HG03139 (cell line): Measurements from ENCODE around the gene TRAPPC2L.
"Not testable (repeated sequence)": the region's sequence is repeated elsewhere in the genome, so short reads cannot be mapped to it uniquely, and the experiment has no call there.

ENCODE experiments used
- ATAC-seq: cut with Tn5 transposase; IDR thresholded peaks from one replicate; pipeline ENCODE4 v1.9.1; 2021; ENCODE audit not compliant: unreplicated experiment

TRAPPC2L gene

DNA sequence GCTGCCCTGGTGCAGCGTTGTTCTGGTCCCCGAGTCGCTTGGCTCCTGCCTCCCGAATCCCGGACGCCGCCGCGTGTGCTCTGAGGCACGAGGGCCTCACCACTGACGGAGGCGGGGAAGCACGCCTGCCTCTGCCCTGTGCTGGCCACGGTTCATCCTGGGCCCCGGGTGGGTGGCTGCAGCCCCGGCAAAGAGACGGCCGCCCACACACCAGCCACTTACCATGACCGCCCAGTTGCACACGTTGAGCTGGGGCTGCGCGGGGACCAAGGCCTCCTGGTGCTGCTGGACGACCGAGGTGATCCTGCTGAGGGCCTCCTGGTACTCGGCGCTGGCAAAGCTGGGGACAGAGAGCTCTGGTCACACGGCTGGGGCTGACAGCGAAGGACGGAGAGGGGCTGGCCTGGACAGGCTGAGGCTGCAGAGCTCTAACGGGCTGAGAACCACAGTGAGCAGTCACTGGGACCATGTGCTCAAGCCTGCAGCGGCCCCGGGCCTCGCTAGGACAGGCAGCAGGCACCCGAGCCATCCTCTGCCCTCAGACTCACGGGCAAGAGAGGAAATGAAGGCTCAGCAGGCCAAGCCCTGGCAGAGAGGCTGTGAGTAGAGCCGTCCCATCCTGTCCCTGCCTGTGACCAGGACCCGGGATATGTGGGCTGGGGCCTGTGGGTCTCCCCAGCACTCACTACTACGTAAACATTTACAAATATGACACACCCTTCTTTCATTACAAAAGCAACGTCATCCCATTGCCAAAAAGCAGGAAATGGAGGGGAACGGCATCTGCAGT, 38.9 kb upstream of the TRAPPC2L start:
- ATAC-seq, result no peak

DNA sequence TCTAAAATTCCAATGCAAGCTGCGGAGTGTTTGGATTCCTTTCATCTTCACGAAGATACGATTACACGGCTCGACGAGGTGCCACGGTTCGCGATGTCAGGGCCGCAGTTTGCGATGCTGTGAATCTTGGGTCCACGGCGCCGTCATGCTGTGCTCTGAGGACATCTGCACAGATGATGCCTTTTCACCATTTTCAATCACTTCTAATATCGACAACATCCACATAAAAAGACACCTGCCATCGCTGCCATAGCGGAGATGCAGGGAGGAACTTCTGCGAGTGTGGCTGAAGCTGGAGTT, 38.4 kb upstream of the TRAPPC2L start:
- no peak for ATAC-seq

DNA sequence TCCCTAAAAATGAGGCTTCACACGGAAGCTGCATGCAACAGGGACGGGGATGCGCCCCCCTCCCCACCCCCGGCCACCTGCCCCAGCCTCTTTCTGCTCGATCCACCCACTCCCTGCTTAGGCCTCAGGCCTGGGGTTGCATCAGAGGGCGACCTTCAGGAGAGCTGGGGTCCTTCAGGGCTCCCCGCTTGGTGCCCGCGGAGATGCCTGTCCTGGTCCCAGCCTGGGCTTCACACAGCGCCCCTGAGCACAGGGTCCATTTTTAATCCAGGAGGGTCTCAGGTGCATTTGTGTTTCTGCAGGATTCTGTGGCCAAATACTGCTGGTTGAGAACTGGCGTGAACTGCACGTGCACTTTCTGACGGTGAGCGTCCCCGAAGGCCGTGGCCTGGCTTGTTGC, 37.8 kb upstream of the TRAPPC2L start:
- ATAC-seq, result no peak

DNA sequence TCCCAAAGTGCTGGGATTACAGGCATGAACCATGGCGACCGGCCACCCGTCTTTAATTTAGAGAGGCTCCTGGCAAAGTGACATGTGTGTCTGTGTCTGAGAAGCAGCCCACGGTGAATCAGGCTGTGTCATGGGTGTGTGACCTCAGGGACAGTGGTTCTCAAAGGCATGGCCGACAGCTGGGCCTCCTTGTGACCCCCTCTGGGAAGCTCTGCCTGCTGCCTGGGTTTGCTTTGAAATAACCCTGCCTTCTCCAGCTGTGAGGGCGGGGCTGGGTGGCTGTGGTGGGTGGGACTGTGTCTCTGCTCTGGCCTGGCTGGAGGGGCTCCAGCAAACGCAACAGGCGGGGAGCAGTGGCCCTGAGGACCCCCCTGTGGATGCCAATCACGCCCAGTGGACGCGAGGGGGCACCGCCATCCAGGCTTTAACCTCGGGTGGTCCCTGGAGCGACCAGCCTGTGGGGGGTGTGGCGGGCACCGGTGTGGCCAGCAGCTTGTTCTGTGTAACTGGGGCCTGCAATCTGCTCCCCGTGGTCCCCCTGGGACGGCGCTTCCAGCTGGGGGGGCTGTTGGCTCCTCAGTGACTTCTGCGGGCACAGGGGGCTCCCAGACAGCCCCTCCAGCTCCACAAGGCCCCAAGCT, 36.4 kb upstream of the TRAPPC2L start:
- ATAC-seq, result no peak

DNA sequence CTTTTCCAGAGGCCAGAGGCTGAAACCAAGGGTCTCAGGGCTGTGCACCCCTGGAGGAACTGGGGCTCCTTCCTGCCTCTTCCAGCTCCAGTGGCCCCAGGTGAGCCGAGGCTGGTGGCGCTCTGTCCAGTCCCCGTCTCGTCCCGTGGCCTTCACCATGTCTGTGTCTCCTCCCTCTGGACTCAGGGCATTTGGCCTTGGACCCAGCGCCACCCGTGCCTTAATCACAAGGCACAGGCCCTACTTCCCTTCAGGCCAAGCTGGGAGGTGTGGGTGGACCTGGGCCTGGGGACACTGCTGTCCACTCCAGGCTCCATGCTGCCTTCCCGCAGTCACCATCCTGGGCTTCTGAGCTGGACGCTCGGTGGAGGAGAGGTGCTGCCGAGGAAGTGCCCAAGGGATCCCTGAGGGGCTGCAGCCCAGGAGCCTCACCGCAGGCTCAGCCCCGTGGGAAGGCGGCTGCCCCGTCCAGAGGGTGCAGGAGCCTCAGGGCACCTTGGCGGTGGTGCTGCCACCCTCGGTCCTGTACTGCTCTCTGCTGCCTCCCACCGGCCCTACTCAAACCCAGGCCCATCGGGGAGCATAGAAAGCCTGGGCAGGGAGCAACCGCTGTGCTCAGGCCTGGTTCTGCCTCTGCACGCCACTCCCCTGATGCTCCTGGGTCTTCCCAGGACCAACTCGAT, 35.6 kb upstream of the TRAPPC2L start:
- no peak for ATAC-seq

DNA sequence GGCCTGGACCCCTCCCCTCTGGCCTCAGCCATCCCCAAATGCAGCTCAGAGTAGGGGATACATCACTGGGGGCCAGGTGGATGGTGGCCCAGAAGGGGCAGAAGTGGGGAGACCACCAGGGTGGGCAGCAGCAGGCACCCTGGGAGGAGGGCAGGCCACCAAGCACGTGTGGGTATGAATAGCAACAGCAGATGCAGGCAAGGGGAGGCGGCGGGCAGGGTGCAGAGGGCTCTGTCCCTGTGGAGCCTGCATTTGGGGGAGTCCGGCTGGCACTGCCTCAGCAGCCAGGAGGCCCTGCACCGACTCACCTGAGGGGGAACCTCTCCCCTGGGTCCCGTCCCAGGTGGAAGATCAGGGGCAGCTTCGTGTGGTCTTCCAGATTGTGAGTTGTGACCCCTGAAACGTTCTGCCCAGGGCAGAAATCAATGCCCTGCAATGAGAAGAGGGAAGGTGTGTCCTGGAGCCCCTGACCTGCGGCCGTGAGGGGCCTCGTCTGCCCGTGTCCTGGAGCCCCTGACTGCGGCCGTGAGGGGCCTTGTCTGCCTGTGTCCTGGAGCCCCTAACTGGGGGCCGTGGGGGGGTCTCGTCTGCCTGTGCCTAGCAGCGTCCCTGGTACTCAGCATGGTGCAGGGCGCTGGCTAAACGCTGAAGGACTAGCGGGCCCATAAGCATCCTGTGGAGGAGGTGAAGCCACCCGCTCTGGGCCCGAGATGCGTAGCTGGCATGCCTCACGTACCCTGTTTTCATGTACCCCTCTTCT, 34.5 kb upstream of the TRAPPC2L start:
- ATAC-seq, result no peak

DNA sequence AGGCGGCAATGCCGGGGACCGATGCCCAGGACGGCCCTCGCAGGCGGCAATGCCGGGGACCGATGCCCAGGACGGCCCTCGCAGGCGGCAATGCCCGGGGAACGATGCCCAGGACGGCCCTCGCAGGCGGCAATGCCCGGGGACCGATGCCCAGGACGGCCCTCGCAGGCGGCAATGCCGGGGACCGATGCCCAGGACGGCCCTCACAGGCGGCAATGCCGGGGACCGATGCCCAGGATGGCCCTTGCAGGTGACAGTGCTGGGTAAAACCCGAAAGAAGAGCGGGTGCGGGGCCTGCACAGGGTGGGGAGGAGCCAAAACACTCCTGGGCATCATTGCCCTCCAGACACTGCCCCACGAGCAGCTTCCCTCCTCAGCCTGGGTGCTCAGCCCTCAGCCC, 33.3 kb upstream of the TRAPPC2L start:
- ATAC-seq, result not testable (repeated sequence)

DNA sequence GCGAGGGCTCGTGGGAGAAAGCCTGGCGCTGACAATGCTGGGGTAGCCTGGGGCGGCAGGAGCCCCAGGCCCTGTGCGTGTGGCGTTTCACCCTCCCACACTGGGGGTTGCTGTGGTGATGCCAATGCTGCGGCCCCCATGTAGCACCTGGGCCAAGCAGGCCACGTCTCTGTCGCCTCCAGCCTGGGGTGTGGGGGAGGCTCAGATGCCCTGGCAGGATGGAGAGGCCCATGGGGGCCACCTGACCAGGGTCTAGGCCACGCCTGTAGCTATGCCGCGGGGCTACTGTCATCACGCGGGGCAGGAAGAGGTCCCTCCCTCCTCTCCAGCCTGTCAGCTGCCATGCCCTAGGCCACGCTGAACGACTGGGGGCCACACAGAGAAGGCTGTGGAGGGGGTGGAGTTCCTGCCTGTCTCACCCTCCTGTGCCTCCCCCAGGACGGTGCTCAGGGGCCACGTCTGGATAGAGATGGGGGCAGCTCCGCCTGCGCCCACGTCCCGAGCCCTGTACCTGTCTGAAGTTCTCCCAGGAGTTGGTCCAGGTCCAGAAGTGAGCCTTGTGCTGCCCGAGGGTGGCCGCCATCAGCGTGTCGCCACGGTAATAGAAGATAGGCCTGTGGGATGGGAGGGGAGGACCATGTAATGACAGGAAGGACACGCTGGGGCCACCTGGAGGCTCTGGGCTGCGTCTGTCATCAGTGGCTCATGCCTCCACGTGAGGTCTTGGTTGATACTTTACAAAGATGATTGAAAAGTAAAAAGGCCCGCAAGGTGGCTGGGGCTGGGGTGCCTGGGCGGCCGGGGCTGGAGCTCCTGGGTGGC, 32.5 kb upstream of the TRAPPC2L start:
- ATAC-seq, result no peak

DNA sequence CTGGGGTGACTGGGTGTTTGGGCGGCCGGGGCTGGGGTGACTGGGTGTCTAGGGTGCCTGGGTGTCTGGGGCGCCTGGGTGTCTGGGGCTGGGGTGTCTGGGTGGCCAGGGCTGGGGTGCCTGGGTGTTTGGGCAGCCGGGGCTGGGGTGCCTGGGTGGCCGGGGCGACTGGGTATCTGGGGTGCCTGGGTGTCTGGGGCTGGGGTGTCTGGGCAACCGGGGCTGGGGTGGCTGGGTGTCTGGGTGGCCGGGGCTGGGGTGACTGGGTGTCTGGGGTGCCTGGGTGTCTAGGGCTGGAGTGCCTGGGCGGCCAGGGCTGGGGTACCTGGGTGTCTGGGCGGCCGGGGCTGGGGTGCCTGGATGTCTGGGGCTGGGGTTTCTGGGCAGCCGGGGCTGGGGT, 31.8 kb upstream of the TRAPPC2L start:
- no peak for ATAC-seq

DNA sequence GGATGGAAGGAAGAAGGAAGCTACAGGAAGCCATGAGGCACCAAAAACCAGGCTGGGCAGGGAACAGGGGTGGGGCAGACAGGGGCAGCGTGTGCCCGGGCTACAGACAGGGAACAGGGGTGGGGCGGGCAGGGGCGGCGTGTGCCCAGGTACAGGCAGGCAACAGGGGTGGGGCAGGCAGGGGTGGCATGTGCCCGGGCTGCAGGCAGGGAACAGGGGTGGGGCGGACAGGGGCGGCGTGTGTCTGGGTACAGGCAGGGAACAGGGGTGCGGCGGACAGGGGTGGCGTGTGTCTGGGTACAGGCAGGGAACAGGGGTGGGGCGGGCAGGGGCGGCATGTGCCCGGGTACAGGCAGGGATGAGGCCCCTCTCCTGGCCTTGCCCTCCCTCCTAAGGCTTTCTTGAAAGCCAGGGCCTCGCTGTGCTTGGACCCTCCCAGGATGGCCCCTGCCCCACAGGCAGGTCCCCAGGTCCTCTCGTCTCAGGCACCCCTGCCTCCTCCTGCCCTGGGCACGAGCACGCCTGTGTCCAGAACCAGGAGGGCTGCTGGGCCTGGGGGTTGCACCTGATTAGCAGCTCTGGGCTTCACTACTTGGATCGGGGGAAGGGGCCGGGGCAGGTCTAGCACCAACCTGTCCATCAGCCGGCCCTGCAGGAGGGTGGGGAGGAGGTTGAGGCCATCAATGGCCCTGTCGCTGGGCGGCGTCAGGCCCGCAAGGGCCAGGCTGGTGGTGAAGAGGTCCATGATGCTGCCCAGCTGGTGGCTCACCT, 30.7 kb upstream of the TRAPPC2L start:
- ATAC-seq, result no peak

DNA sequence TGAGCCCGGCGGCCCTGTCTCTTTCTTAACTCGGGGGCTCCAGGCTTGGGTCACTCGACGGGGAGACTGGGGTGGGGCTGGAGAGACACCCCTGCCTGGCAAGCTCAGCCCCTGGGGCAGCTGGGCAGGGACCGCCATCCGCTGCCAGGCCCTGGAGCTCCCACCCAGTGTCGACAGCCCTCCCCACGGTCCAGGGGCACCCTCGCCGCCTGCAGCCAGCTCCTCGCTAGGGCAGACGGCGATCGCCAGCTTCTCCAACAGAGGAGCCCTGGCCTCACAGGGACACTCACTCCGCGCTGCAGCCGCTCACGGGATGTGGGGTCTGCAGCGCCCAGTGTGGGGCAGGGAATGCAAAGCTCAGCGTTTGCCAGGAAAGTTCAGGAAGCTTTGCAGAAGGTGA, 29.2 kb upstream of the TRAPPC2L start:
- ATAC-seq, result no peak

DNA sequence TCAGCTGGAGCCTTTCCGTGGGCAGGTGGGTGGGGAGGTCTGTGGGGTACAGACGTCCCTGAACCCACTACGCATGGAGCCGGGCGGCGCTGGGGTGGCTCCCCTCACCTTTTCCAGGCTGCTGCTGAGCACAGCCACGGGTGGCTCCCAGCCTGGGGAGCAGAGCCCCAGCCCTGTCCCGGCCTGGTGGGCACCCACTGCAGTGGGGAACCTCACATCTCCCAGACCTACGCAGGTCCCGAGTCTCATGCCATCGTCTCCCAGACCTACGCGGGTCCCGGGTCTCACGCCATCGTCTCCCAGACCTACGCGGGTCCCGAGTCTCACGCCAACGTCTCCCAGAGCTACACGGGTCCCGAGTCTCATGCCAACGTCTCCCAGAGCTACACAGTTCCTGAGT, 28.2 kb upstream of the TRAPPC2L start:
- ATAC-seq, result no peak

DNA sequence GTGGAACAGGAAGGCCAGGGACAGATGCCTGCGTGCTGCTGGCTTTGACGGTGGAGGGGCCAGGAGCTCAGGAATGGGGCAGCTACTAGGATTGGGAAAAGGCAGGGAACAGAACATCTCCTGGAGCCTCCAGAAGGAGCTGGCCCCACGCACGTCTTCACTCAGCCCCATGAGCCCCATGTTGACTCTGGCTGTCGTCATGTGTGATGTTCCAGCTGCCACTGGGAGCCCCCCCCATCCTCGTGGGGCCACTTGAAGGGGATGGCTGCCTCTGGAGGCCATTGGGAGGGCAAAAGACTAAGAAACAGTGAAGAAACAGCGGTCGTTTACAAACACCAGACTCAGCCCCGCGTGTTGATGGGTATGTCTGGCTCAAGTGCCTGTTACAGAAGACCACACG, 26.7 kb upstream of the TRAPPC2L start:
- no peak for ATAC-seq

DNA sequence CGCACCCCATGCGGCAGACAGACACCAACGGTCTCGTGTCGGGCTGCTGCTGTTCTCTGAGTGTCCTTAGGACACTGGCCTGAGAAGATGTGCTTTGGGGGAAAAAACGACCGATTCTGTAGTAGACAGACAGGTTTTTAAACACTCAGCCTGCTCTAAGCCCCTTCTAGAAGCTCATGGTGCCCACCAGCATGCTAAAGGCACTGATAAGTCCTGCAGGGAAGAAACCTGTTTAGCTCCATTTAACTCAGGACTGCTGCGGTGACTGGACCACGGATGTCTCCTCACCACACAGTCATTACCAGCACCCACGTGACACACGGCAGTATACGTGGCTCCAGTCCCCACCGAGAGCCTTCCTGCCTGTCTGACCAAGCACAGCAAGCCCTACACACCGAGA, 26.1 kb upstream of the TRAPPC2L start:
- ATAC-seq, result no peak

DNA sequence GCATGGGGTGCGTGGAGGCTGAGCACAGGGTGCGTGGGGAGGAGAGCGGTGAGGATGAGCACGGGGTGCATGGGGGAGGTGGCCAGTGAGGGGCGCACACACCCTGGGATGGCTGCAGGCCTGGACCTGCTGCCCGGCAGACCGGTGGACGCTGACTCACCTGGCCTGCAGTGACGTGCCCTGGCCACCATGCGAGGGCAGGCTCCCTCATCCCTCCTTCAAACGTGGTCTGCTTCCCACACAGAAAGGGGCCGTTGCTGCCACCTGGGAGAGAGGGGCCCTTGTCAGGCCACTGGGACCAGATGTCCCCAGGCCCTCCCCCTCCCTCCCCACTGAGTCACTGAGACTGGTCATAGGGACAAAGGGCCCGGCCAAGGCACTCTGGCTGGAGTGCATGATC, 25.1 kb upstream of the TRAPPC2L start:
- no peak for ATAC-seq

DNA sequence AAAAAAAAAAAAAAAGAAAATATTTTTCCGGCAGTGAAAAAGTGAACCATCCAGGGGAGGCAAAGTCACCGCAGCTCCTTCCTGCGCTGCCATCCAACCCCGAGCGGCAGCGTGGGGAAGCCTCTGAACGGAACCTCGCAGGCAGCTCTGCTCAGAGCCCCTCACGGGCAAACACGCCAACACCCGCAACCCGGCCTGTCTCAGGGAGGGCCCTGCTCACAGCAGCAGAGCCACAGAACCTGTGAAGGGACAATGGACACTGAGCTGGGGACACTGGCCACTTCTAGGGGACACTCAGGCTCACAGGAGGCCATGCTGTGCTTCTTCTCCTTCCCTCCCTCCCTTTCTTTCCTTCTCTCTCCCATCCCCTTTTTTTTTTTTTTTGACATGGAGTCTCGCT, 23.8 kb upstream of the TRAPPC2L start:
- ATAC-seq, result no peak

DNA sequence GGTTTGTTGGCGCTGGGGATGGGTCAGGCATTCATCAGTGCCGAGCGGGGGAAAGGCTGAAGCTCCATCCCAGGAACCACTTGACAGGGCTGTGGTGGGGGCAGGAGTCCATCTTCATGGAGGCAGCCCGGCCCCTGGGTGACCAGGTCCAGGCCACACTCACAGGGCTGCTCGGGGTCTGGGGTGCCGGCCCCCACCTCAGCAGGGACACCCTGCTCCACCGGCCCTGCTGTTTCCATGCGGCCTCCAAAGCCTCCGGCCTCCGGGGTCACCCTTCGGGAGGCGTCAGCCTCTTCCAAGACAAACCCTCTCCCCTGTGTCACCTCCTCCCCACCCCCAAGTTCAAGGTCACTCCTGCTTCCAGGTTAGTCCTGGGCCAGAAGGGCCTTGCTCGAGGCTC, 22.3 kb upstream of the TRAPPC2L start:
- no peak for ATAC-seq

DNA sequence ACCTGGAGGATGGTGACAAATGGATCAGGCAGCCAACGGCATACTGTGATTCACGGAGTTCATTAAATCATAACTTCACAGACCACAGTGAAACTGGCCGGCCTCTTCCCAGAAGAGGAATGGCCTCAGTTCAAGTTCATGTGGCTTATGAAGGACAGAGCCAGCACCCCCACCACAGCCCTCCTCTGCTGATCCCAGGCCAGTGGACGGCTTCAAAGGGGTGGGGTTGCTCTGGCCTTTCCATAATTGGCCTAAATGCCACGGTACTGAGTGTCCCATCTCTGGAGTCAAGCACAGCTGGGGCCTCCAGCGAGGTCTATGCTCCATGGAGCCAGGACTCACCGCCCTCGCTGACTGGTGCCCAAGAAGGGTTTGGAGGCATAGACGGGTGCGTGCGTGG, 21.5 kb upstream of the TRAPPC2L start:
- ATAC-seq, result no peak

DNA sequence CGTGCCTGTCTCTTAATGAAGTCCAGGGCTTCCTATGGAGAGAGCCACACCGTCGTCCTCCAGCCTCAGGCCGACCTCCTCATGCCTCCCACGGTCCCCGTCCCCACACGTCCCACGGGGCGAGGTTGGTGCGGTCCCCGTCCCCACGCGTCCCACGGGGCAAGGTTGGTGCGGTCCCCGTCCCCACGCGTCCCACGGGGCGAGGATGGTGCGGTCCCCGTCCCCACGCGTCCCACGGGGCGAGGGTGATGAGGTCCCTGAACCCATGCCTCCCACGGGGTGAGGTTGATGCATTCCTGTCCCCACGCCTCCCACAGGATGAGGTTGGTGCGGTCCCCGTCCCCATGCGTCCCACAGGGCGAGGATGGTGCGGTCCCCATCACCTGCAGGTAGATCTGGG, 21.1 kb upstream of the TRAPPC2L start:
- ATAC-seq, result no peak

DNA sequence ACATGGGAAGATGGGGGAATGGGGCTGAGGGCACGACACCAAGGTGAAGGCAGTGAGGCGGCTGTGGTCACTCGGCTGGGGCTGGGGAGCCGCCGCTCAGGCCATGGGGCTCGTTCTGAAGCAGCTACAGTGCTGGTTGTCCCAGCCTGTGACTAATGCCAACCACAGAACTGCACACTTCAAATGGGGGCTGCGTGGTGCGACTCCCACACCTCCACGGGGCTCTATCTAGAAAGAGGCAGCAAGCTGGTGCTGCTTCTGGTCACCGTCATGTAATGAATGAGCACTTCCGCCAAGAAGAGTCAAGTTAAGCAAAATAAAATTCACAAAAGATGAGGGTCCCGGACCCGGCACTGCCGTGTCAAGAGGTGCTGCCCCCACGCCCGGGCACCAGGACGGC, 20.1 kb upstream of the TRAPPC2L start:
- no peak for ATAC-seq
